OCI-LY7 (cell line): ENCODE measurements around the gene SPAAR. TPM values are rescaled to one million over a fixed set of nuclear protein-coding genes. Genes with fewer than 3 reads are reported as not detected.

Experiments
- BruUV-seq: library from RNA; stranded (reverse); fragments of 400-500 nt; replicated peaks from 2 replicates; lab custom pipeline; 2021; lab: Mats Ljungman, UMichigan
- CTCF ChIA-PET: fragments of 300-600 bp; sonication (Branson Sonifier 250); formaldehyde crosslinking; loops from one replicate; lab custom pipeline; 2022; ENCODE audit warnings: antibody characterized with exemption; ENCODE audit not compliant: unreplicated experiment; lab: Charles Lee
- POLR2A ChIA-PET: fragments of 300-600 bp; sonication (Branson Sonifier 250); formaldehyde crosslinking; loops from one replicate; lab custom pipeline; 2022; ENCODE audit warnings: antibody characterized with exemption; lab: Charles Lee
- DNase-seq: peaks from one replicate; pipeline ENCODE4 v3.0.0-alpha.2; 2015; ENCODE audit warnings: low spot score
- H2AFZ ChIP-seq: fragments of 200-600 bp; sonication (generic), shearing (Covaris generic); 2 replicates; pipeline ENCODE4 v1.6.1; 2014; ENCODE audit warnings: mild to moderate bottlenecking, antibody characterized with exemption, low read length, moderate library complexity
- H3K27ac ChIP-seq: fragments of 200-600 bp; sonication (generic); 2 replicates; pipeline ENCODE4 v1.5.1; 2014; ENCODE audit warnings: mixed run types, low read depth, mild to moderate bottlenecking, moderate library complexity, low read length, inconsistent platforms; ENCODE audit not compliant: poor library complexity, severe bottlenecking
- H3K36me3 ChIP-seq: fragments of 200-600 bp; sonication (generic); 2 replicates; pipeline ENCODE4 v1.6.1; 2014; ENCODE audit warnings: mild to moderate bottlenecking, antibody characterized with exemption, low read length, moderate library complexity, mixed read lengths; ENCODE audit not compliant: insufficient read depth
- H3K4me1 ChIP-seq: fragments of 200-600 bp; sonication (generic); 2 replicates; pipeline ENCODE4 v1.5.1; 2014; ENCODE audit warnings: mild to moderate bottlenecking, low read length; ENCODE audit not compliant: insufficient read depth, poor library complexity, severe bottlenecking
- H3K4me2 ChIP-seq: fragments of 200-600 bp; sonication (generic); 2 replicates; pipeline ENCODE4 v1.6.1; 2014; ENCODE audit warnings: mild to moderate bottlenecking, low read length
- H3K4me3 ChIP-seq: fragments of 200-600 bp; sonication (generic); 2 replicates; pipeline ENCODE4 v1.5.1; 2014; ENCODE audit warnings: mild to moderate bottlenecking, low read depth, low read length; ENCODE audit not compliant: poor library complexity, severe bottlenecking
- H3K79me2 ChIP-seq: fragments of 200-600 bp; sonication (generic); 2 replicates; pipeline ENCODE4 v1.6.1; 2016; ENCODE audit warnings: low read depth, mild to moderate bottlenecking, low read length, moderate library complexity, mixed read lengths; ENCODE audit not compliant: insufficient read depth
- H3K9me2 ChIP-seq: fragments of 200-600 bp; sonication (generic); 2 replicates; pipeline ENCODE4 v1.6.1; 2016; ENCODE audit warnings: mild to moderate bottlenecking, low read length, mixed read lengths; ENCODE audit not compliant: insufficient read depth
- H3K9me3 ChIP-seq: fragments of 200-600 bp; sonication (generic); 2 replicates; pipeline ENCODE4 v1.6.1; 2014; ENCODE audit warnings: mild to moderate bottlenecking, mixed run types, low read length, mixed read lengths
- H4K20me1 ChIP-seq: fragments of 200-600 bp; sonication (generic); 2 replicates; pipeline ENCODE4 v1.6.1; 2014; ENCODE audit warnings: mild to moderate bottlenecking, antibody characterized with exemption, low read length, moderate library complexity, mixed read lengths; ENCODE audit not compliant: insufficient read depth
- CTCF ChIP-seq: fragments of 200-600 bp; sonication (generic); conservative IDR thresholded peaks from 2 replicates; pipeline ENCODE4 v1.5.1; 2014; ENCODE audit warnings: mild to moderate bottlenecking, antibody characterized with exemption, low read length, moderate library complexity, mixed read lengths
- EZH2phosphoT487 ChIP-seq: fragments of 200-600 bp; sonication (generic); IDR thresholded peaks from 2 replicates; pipeline ENCODE4 v1.6.1; 2018; ENCODE audit warnings: low read depth, borderline replicate concordance, mild to moderate bottlenecking, mixed run types, antibody characterized with exemption, low read length, moderate library complexity, mixed read lengths
- intact Hi-C: fragments of 100-400 bp; cut with micrococcal nuclease; formaldehyde crosslinking; loops from one replicate; pipeline ENCODE4 v1.10.0; 2022; ENCODE audit not compliant: unreplicated experiment
- total RNA-seq, 2 experiments: library from RNA; depleted of rRNA in 1 of 2; stranded (reverse); fragments of >200 nt in 1 of 2; shearing (Covaris generic) in 1 of 2; gene quantifications; 2 replicates each; pipeline ENCODE4 v1.2.3, GENCODE V29; 2014 to 2022

The SPAAR gene
- total RNA-seq, 2 experiments from 2014 or later = not detected

- Histone ChIP-seq H3K36me3 (no peaks in the 10 kb centered on the region), H3K79me2 (no peaks in the 10 kb centered on the region), H3K9me3 (no peaks in the 10 kb centered on the region), H2AFZ (no peak overlapping the region), H3K9me2 (no peaks in the 10 kb centered on the region), H3K4me3 (no peak overlapping the region), H3K4me1 (no peaks in the 10 kb centered on the region), H4K20me1 (no peaks in the 10 kb centered on the region), H3K27ac (no peak overlapping the region), H3K4me2 (no peak overlapping the region)
- ChIA-PET POLR2A (no interaction called here), CTCF (no interaction called here)
- intact Hi-C loops = no loop called here
- TF ChIP-seq CTCF (no peak), EZH2phosphoT487 (no peak)
- DNase-seq = no peak
- BruUV-seq = no TSS peak
Observed at GRCh38 chr9:35862328-35862727, 47.0 kb upstream of the SPAAR start.

- Histone ChIP-seq H3K27ac (no peak overlapping the region), H3K4me3 (no peak overlapping the region), H3K4me1 (no peaks in the 10 kb centered on the region), H4K20me1 (no peaks in the 10 kb centered on the region), H3K36me3 (no peaks in the 10 kb centered on the region), H2AFZ (no peak overlapping the region), H3K79me2 (no peaks in the 10 kb centered on the region), H3K9me3 (no peaks in the 10 kb centered on the region), H3K9me2 (no peaks in the 10 kb centered on the region), H3K4me2 (no peak overlapping the region)
- ChIA-PET CTCF (no interaction called here), POLR2A (interaction anchor here (0.9 kb wide), 2 partner anchors 15 to 1227 kb away, joined by 3 to 4 read pairs; no protein-coding TSS in a partner anchor)
- TF ChIP-seq CTCF (no peak), EZH2phosphoT487 (no peak)
- intact Hi-C loops = no loop called here
- BruUV-seq = no TSS peak
- no peak for DNase-seq
Observed at GRCh38 chr9:35863583-35863982, 45.7 kb upstream of the SPAAR start.

- TF ChIP-seq EZH2phosphoT487 = no peak
- TF ChIP-seq CTCF = no peak
- Histone ChIP-seq H3K9me3 (no peaks in the 10 kb centered on the region), H3K4me2 (no peak overlapping the region), H3K36me3 (no peaks in the 10 kb centered on the region), H3K79me2 (no peaks in the 10 kb centered on the region), H2AFZ (no peak overlapping the region), H3K4me1 (no peaks in the 10 kb centered on the region), H3K27ac (no peak overlapping the region), H4K20me1 (no peaks in the 10 kb centered on the region), H3K4me3 (no peak overlapping the region), H3K9me2 (no peaks in the 10 kb centered on the region)
- DNase-seq = no peak
- intact Hi-C loops = no loop called here
- BruUV-seq = no TSS peak
- CTCF ChIA-PET = interaction anchor here (0.5 kb wide), 1 partner anchor 108 kb away, joined by 11 read pairs; no protein-coding TSS in a partner anchor
- POLR2A ChIA-PET = interaction anchor here (0.9 kb wide), 1 partner anchor 112 kb away, joined by 3 read pairs; no protein-coding TSS in a partner anchor
Observed at GRCh38 chr9:35864695-35865255, 44.5 kb upstream of the SPAAR start.
